ENCODE data around the gene C20orf202. TPM values are rescaled to one million over a fixed set of nuclear protein-coding genes. Genes with fewer than 3 reads are reported as not detected.

C20orf202 gene
- total RNA-seq, 4 donors from 2014 or later: 0.49 to 1.4 (median 0.52) TPM; not detected in 1

- TF ChIP-seq POLR2A (IDR thresholded peaks at IDR 0.05): no peak
- TF ChIP-seq CTCF (IDR thresholded peaks at IDR 0.05): no peak
- DNase-seq (ENCODE audit: low spot score in 2 of 2): peak in 1 of 2 donors; percentile 34
- 81 to 87% methylated on average over 5 of the region's 5 CpGs for WGBS, 2 donors
- H3K4me3 ChIP-seq (ENCODE audit: low read depth, poor library complexity, severe bottlenecking): no peak overlapping the region
- intact Hi-C loops (cut with DNase I; ENCODE audit: low total_unique reads): no loop called here
These were observed 25.6 kb upstream of the C20orf202 start for GRCh38 chr20:1177680-1178079.

GRCh38 chr20:1178103-1178502 lies 25.2 kb upstream of the C20orf202 start:
- TF ChIP-seq POLR2A (IDR thresholded peaks at IDR 0.05) (no peak), CTCF (IDR thresholded peaks at IDR 0.05) (no peak)
- no peak for DNase-seq (ENCODE audit: low spot score in 2 of 2)
- H3K4me3 ChIP-seq (ENCODE audit: low read depth, poor library complexity, severe bottlenecking): no peak overlapping the region
- WGBS, 2 donors: 84 to 87% methylated on average over 3 of the region's 3 CpGs
- intact Hi-C loops (cut with DNase I; ENCODE audit: low total_unique reads): no loop called here

- no peak overlapping the region for H3K4me3 ChIP-seq (ENCODE audit: low read depth, poor library complexity, severe bottlenecking)
- intact Hi-C loops (cut with DNase I; ENCODE audit: low total_unique reads): no loop called here
- 91 to 94% methylated on average over 3 of the region's 3 CpGs for WGBS, 2 donors
- no peak for DNase-seq (ENCODE audit: low spot score in 2 of 2)
- TF ChIP-seq CTCF (IDR thresholded peaks at IDR 0.05) (no peak), POLR2A (IDR thresholded peaks at IDR 0.05) (no peak)
These were observed 24.6 kb upstream of the C20orf202 start for GRCh38 chr20:1178623-1179022.

- TF ChIP-seq CTCF (IDR thresholded peaks at IDR 0.05): no peak
- TF ChIP-seq POLR2A (IDR thresholded peaks at IDR 0.05): no peak
- H3K4me3 ChIP-seq (ENCODE audit: low read depth, poor library complexity, severe bottlenecking): no peak overlapping the region
- DNase-seq (ENCODE audit: low spot score in 2 of 2): no peak
- intact Hi-C loops (cut with DNase I; ENCODE audit: low total_unique reads): no loop called here
- 92% methylated on average over 25 to 27 of the region's 27 CpGs for WGBS, 2 donors
These were observed 22.3 kb upstream of the C20orf202 start for GRCh38 chr20:1180949-1181348.

- 43 to 50% methylated on average over 4 of the region's 4 CpGs for WGBS, 2 donors
- intact Hi-C loops (cut with DNase I; ENCODE audit: low total_unique reads): no loop called here
- TF ChIP-seq POLR2A (IDR thresholded peaks at IDR 0.05) (no peak), CTCF (IDR thresholded peaks at IDR 0.05) (no peak)
- DNase-seq (ENCODE audit: low spot score in 2 of 2): no peak
- H3K4me3 ChIP-seq (ENCODE audit: low read depth, poor library complexity, severe bottlenecking): no peak overlapping the region
These were observed 21.1 kb upstream of the C20orf202 start for GRCh38 chr20:1182106-1182505.

GRCh38 chr20:1183153-1183552 lies 20.1 kb upstream of the C20orf202 start:
- no peak for TF ChIP-seq POLR2A (IDR thresholded peaks at IDR 0.05)
- TF ChIP-seq CTCF (IDR thresholded peaks at IDR 0.05): no peak
- H3K4me3 ChIP-seq (ENCODE audit: low read depth, poor library complexity, severe bottlenecking): no peak overlapping the region
- WGBS, 2 donors: 72 to 78% methylated on average over 6 of the region's 6 CpGs
- DNase-seq (ENCODE audit: low spot score in 2 of 2): no peak
- intact Hi-C loops (cut with DNase I; ENCODE audit: low total_unique reads): no loop called here

Data from lower leg skin (tissue), 4 donors.